Measurements from ENCODE around the gene PCOLCE2.

GRCh38 chr3:142926368-142926944 lies 37.6 kb upstream of the PCOLCE2 start:
- TF ChIP-seq CTCF (conservative IDR thresholded peaks at IDR 0.05): no peak
- no peak for TF ChIP-seq ZFX (IDR thresholded peaks at IDR 0.05)
